SU-DHL-6 (cell line): Measurements from ENCODE around the gene CAMK1.

Experiments
- H2AFZ ChIP-seq: fragments of 200-600 bp; sonication (generic); 2 replicates; pipeline ENCODE4 v1.6.1; 2014; ENCODE audit warnings: low read depth, mild to moderate bottlenecking, moderate library complexity, mixed read lengths, antibody characterized with exemption, low read length; ENCODE audit not compliant: severe bottlenecking
- H3F3A ChIP-seq: fragments of 200-600 bp; shearing (Covaris generic); 2 replicates; pipeline ENCODE4 v1.6.0; 2016; ENCODE audit warnings: antibody characterized with exemption, mild to moderate bottlenecking; ENCODE audit not compliant: insufficient read depth
- H3K27ac ChIP-seq: fragments of 200-600 bp; sonication (generic); 2 replicates; pipeline ENCODE4 v1.5.1; 2016; ENCODE audit warnings: low read depth, mild to moderate bottlenecking, low read length, moderate library complexity, mixed read lengths
- H3K27me3 ChIP-seq: fragments of 200-600 bp; sonication (generic), shearing (Covaris generic); 2 replicates; pipeline ENCODE4 v1.6.0; 2014; ENCODE audit warnings: mild to moderate bottlenecking, low read length
- H3K36me3 ChIP-seq: fragments of 200-600 bp; sonication (generic); 2 replicates; pipeline ENCODE4 v1.6.1; 2014; ENCODE audit warnings: mild to moderate bottlenecking, low read length, mixed read lengths
- H3K4me2 ChIP-seq: fragments of 300-600, 200-600 bp; shearing (Covaris generic), sonication (generic); 2 replicates; pipeline ENCODE4 v1.6.0; 2014; ENCODE audit warnings: low read length, low read depth, mild to moderate bottlenecking; ENCODE audit not compliant: poor library complexity, severe bottlenecking
- H3K4me3 ChIP-seq: fragments of 200-600 bp; sonication (generic); 2 replicates; pipeline ENCODE4 v1.5.1; 2014; ENCODE audit warnings: antibody characterized with exemption, low read length, mild to moderate bottlenecking, mixed read lengths; ENCODE audit not compliant: insufficient read depth, poor library complexity, severe bottlenecking
- H3K79me2 ChIP-seq: fragments of 200-600 bp; sonication (generic); 2 replicates; pipeline ENCODE4 v1.6.1; 2014; ENCODE audit warnings: mild to moderate bottlenecking, low read length, moderate library complexity; ENCODE audit not compliant: insufficient read depth
- H3K9ac ChIP-seq: fragments of 200-600 bp; sonication (generic); 2 replicates; pipeline ENCODE4 v1.7.0; 2014; ENCODE audit warnings: mild to moderate bottlenecking, low read length
- H3K9me2 ChIP-seq: fragments of 200-600 bp; sonication (generic); replicated peaks from 2 replicates; pipeline ENCODE4 v1.6.1; 2014; ENCODE audit warnings: low read length; ENCODE audit not compliant: insufficient read depth
- H3K9me3 ChIP-seq: fragments of 200-600 bp; sonication (generic); 2 replicates; pipeline ENCODE4 v1.6.1; 2014; ENCODE audit warnings: low read length, mixed read lengths; ENCODE audit not compliant: insufficient read depth
- H4K20me1 ChIP-seq: fragments of 200-600 bp; sonication (generic); 2 replicates; pipeline ENCODE4 v1.6.1; 2014; ENCODE audit warnings: low read depth, mild to moderate bottlenecking, antibody characterized with exemption, low read length, moderate library complexity, mixed read lengths
- CTCF ChIP-seq: fragments of 200-600 bp; sonication (generic); IDR thresholded peaks from one replicate; pipeline ENCODE4 v1.5.1; 2017; ENCODE audit warnings: antibody characterized with exemption, mild to moderate bottlenecking, low read length, moderate library complexity; ENCODE audit not compliant: insufficient read depth, poor library complexity, severe bottlenecking
- EZH2phosphoT487 ChIP-seq: fragments of 200-600 bp; sonication (generic), shearing (Covaris generic); conservative IDR thresholded peaks from 2 replicates; pipeline ENCODE4 v1.6.1; 2018; ENCODE audit warnings: mild to moderate bottlenecking, antibody characterized with exemption, low read length, moderate library complexity, mixed read lengths

CAMK1 gene

DNA sequence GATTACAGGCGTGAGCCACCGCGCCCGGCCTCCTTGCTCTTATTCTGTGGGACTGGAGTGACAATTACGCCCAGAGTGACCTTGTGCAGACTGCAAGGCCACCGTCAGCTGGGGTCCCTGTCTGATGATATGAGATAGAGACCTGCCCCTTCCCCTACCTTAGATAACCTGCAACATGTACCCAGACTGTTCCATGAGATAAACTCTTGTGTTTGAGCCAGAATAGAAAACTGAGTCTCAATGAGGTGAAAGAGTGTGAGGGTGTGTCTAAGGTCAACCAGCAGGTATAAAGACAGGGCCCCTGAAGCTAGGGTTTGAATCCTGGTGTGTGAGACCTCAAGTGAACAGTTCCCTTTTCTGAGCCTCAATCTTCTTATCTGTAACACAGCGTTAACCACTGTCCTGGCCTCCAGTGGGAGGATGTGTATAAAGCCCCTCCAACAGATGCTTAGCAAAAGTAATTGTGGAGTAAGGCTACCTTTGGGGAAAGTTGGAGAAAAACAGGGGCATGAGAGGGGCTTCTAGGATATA lies 16.5 kb upstream of the CAMK1 start:
- H3K4me2 ChIP-seq = no peak overlapping the region
- H3K4me3 ChIP-seq = no peak overlapping the region
- TF ChIP-seq EZH2phosphoT487 (no peak), CTCF (no peak)
- H3K27me3 ChIP-seq = no peaks in the 10 kb centered on the region
- no peaks in the 10 kb centered on the region for H3K9me3 ChIP-seq
- H2AFZ ChIP-seq = no peak overlapping the region
- H3K79me2 ChIP-seq = no peaks in the 10 kb centered on the region
- H3K27ac ChIP-seq = no peak overlapping the region
- H3K36me3 ChIP-seq = 0 out of 2 replicates have a peak, but pooled peaks cover 3% of the 10 kb centered on the region
- H3K9ac ChIP-seq = no peak overlapping the region
- H4K20me1 ChIP-seq = no peaks in the 10 kb centered on the region
- H3F3A ChIP-seq = peaks cover 25% of the 10 kb centered on the region
- no peaks in the 10 kb centered on the region for H3K9me2 ChIP-seq

DNA sequence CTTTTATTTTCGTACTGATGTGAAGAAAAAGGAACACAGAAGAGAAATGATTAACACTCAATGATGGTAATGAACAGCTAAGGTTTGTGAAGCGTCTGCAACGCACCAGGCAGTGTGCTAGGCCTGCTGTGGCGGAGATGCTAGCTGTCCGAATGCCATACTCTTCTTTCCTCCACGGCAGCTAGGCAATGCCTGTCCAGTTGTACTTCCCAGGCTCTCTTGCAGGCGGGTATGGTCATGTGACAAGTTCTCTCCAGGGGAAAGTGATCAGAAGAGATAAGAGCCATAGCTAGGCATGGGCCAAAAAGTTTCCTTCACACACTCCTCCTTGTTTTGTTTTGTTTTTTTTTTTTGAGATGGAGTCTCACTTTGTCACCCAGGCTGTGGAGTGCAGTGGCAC lies 15.9 kb upstream of the CAMK1 start:
- Histone ChIP-seq H3K27me3 (no peaks in the 10 kb centered on the region), H3K9me2 (no peaks in the 10 kb centered on the region), H3K9ac (no peak overlapping the region), H4K20me1 (no peaks in the 10 kb centered on the region), H3F3A (peaks cover 31% of the 10 kb centered on the region), H3K4me3 (no peak overlapping the region), H3K36me3 (0 out of 2 replicates have a peak, but pooled peaks cover 3% of the 10 kb centered on the region), H2AFZ (no peak overlapping the region), H3K79me2 (no peaks in the 10 kb centered on the region), H3K27ac (no peak overlapping the region), H3K9me3 (no peaks in the 10 kb centered on the region), H3K4me2 (no peak overlapping the region)
- no peak for TF ChIP-seq EZH2phosphoT487
- TF ChIP-seq CTCF = no peak

DNA sequence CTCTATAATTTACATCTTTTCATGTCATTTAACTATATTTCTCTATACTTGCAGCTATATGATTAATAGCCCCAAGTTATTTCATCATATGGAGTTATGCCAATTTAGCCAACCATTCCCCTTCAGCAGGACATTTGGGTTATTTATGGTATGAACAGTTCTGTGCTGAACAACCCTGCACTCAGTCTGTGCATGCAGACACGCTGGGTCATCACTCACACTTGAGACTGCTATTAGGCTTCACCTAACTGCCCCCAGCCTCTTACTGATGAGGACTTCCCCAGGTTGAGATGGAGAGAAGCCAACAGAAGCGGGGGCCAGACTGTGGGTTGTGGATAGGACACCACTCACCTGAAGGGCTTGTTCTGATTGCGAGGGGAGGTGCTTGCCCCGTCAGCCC lies 15.2 kb upstream of the CAMK1 start:
- Histone ChIP-seq H3K79me2 (no peaks in the 10 kb centered on the region), H3K4me3 (no peak overlapping the region), H3K4me2 (no peak overlapping the region), H3K9ac (no peak overlapping the region), H3K27ac (no peak overlapping the region), H3K9me3 (no peaks in the 10 kb centered on the region), H4K20me1 (no peaks in the 10 kb centered on the region), H3K27me3 (no peaks in the 10 kb centered on the region), H2AFZ (no peak overlapping the region), H3K9me2 (no peaks in the 10 kb centered on the region), H3F3A (peaks cover 35% of the 10 kb centered on the region), H3K36me3 (0 out of 2 replicates have a peak, but pooled peaks cover 3% of the 10 kb centered on the region)
- TF ChIP-seq EZH2phosphoT487 (no peak), CTCF (no peak)
